ENCODE data around the gene RAB1A. TPM values are rescaled to one million over a fixed set of nuclear protein-coding genes. Genes with fewer than 3 reads are reported as not detected.

Gene RAB1A
- total and polyA plus RNA-seq, 9 of the 15 experiments (the other 6 are each of a cell fraction or from before 2014, with no cell fraction given): 43.8 to 163 (median 67.7) TPM

DNA sequence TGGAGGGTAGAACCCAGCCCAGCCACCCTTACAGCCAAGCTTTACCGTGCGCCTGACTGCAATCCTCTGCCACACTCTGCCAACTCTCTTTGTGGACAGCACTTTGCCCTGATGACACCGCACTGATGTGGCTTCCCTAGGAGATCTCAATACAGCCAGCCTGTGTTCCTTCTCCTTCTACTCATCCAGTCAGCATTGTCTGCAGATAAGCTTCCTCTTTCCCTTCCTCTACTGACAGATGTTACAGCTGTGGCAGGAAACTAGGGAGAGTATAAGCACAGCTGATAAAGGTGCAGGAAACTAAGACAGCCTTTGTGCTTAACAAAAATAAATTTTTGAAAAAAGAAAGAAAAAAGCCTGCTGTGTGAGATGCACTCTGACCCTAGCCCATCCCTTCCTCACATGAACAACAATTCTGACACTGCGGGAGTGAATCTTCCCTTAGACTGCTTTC lies 48.6 kb downstream of the RAB1A start (continued):
- TF ChIP-seq TBL1XR1 (IDR thresholded peaks at IDR 0.05; ENCODE audit: low read length in 2 of 2): peak in 1 of 2 experiments; percentile 26; a peak in 1 of 4 replicates
- TF ChIP-seq, protein P1, sequence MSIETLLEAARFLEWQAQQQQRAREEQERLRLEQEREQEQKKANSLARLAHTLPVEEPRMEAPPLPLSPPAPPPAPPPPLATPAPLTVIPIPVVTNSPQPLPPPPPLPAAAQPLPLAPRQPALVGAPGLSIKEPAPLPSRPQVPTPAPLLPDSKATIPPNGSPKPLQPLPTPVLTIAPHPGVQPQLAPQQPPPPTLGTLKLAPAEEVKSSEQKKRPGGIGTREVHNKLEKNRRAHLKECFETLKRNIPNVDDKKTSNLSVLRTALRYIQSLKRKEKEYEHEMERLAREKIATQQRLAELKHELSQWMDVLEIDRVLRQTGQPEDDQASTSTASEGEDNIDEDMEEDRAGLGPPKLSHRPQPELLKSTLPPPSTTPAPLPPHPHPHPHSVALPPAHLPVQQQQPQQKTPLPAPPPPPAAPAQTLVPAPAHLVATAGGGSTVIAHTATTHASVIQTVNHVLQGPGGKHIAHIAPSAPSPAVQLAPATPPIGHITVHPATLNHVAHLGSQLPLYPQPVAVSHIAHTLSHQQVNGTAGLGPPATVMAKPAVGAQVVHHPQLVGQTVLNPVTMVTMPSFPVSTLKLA (conservative IDR thresholded peaks at IDR 0.05): peak; percentile 35 to 45; a peak in 1 of 4 replicates
- TF ChIP-seq, protein P2, sequence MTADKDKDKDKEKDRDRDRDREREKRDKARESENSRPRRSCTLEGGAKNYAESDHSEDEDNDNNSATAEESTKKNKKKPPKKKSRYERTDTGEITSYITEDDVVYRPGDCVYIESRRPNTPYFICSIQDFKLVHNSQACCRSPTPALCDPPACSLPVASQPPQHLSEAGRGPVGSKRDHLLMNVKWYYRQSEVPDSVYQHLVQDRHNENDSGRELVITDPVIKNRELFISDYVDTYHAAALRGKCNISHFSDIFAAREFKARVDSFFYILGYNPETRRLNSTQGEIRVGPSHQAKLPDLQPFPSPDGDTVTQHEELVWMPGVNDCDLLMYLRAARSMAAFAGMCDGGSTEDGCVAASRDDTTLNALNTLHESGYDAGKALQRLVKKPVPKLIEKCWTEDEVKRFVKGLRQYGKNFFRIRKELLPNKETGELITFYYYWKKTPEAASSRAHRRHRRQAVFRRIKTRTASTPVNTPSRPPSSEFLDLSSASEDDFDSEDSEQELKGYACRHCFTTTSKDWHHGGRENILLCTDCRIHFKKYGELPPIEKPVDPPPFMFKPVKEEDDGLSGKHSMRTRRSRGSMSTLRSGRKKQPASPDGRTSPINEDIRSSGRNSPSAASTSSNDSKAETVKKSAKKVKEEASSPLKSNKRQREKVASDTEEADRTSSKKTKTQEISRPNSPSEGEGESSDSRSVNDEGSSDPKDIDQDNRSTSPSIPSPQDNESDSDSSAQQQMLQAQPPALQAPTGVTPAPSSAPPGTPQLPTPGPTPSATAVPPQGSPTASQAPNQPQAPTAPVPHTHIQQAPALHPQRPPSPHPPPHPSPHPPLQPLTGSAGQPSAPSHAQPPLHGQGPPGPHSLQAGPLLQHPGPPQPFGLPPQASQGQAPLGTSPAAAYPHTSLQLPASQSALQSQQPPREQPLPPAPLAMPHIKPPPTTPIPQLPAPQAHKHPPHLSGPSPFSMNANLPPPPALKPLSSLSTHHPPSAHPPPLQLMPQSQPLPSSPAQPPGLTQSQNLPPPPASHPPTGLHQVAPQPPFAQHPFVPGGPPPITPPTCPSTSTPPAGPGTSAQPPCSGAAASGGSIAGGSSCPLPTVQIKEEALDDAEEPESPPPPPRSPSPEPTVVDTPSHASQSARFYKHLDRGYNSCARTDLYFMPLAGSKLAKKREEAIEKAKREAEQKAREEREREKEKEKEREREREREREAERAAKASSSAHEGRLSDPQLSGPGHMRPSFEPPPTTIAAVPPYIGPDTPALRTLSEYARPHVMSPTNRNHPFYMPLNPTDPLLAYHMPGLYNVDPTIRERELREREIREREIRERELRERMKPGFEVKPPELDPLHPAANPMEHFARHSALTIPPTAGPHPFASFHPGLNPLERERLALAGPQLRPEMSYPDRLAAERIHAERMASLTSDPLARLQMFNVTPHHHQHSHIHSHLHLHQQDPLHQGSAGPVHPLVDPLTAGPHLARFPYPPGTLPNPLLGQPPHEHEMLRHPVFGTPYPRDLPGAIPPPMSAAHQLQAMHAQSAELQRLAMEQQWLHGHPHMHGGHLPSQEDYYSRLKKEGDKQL (CRISPR knock-in tag; IDR thresholded peaks at IDR 0.05; ENCODE audit: borderline replicate concordance): no peak
- TF ChIP-seq, protein P3, sequence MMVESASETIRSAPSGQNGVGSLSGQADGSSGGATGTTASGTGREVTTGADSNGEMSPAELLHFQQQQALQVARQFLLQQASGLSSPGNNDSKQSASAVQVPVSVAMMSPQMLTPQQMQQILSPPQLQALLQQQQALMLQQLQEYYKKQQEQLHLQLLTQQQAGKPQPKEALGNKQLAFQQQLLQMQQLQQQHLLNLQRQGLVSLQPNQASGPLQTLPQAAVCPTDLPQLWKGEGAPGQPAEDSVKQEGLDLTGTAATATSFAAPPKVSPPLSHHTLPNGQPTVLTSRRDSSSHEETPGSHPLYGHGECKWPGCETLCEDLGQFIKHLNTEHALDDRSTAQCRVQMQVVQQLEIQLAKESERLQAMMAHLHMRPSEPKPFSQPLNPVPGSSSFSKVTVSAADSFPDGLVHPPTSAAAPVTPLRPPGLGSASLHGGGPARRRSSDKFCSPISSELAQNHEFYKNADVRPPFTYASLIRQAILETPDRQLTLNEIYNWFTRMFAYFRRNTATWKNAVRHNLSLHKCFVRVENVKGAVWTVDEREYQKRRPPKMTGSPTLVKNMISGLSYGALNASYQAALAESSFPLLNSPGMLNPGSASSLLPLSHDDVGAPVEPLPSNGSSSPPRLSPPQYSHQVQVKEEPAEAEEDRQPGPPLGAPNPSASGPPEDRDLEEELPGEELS (CRISPR knock-in tag; IDR thresholded peaks at IDR 0.05; ENCODE audit: borderline replicate concordance): no peak
- TF ChIP-seq, protein P4, sequence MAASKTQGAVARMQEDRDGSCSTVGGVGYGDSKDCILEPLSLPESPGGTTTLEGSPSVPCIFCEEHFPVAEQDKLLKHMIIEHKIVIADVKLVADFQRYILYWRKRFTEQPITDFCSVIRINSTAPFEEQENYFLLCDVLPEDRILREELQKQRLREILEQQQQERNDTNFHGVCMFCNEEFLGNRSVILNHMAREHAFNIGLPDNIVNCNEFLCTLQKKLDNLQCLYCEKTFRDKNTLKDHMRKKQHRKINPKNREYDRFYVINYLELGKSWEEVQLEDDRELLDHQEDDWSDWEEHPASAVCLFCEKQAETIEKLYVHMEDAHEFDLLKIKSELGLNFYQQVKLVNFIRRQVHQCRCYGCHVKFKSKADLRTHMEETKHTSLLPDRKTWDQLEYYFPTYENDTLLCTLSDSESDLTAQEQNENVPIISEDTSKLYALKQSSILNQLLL (CRISPR knock-in tag; IDR thresholded peaks at IDR 0.05; ENCODE audit: borderline replicate concordance): no peak
- TF ChIP-seq JUND (IDR thresholded peaks at IDR 0.05; ENCODE audit: borderline replicate concordance, low read depth, low read length): peak; percentile 58; the same call in 1 of the 2 replicates
- no peak for TF ChIP-seq JUND (tag; IDR thresholded peaks at IDR 0.05; ENCODE audit: borderline replicate concordance, low read depth, low read length)
- no peak for TF ChIP-seq TARDBP (IDR thresholded peaks at IDR 0.05)
- TF ChIP-seq, protein P5, sequence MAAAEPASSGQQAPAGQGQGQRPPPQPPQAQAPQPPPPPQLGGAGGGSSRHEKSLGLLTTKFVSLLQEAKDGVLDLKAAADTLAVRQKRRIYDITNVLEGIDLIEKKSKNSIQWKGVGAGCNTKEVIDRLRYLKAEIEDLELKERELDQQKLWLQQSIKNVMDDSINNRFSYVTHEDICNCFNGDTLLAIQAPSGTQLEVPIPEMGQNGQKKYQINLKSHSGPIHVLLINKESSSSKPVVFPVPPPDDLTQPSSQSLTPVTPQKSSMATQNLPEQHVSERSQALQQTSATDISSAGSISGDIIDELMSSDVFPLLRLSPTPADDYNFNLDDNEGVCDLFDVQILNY (CRISPR knock-in tag; IDR thresholded peaks at IDR 0.05): no peak
- TF ChIP-seq PHTF2 (CRISPR knock-in tag; IDR thresholded peaks at IDR 0.05): no peak
- peak; percentile 43; the same call in 1 of the 2 replicates for TF ChIP-seq STAT5A (IDR thresholded peaks at IDR 0.05; ENCODE audit: borderline replicate concordance, low read length)
- TF ChIP-seq ZNF347 (CRISPR knock-in tag; IDR thresholded peaks at IDR 0.05; ENCODE audit: low read depth): no peak
- TF ChIP-seq MEIS2 (IDR thresholded peaks at IDR 0.05; ENCODE audit: partially characterized antibody): peak; percentile 86
- TF ChIP-seq MCM7 (IDR thresholded peaks at IDR 0.05): no peak
- TF ChIP-seq, protein P6, sequence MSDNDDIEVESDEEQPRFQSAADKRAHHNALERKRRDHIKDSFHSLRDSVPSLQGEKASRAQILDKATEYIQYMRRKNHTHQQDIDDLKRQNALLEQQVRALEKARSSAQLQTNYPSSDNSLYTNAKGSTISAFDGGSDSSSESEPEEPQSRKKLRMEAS (CRISPR knock-in tag; IDR thresholded peaks at IDR 0.05): no peak; the same call in 1 of the 2 replicates
- no peak for TF ChIP-seq TCF7 (IDR thresholded peaks at IDR 0.05; ENCODE audit: borderline replicate concordance)
- no peak for TF ChIP-seq MECOM (CRISPR knock-in tag; IDR thresholded peaks at IDR 0.05)

Data from K562 (cell line).